ENCODE results near the gene TMTC2. TPM values are rescaled to one million over a fixed set of nuclear protein-coding genes. Genes with fewer than 3 reads are reported as not detected.

Gene TMTC2
- total and polyA plus RNA-seq, 2 donors (not counting 3 experiments of a cell fraction or from before 2014, with no cell fraction given): 4.1 to 7.8 TPM

DNA sequence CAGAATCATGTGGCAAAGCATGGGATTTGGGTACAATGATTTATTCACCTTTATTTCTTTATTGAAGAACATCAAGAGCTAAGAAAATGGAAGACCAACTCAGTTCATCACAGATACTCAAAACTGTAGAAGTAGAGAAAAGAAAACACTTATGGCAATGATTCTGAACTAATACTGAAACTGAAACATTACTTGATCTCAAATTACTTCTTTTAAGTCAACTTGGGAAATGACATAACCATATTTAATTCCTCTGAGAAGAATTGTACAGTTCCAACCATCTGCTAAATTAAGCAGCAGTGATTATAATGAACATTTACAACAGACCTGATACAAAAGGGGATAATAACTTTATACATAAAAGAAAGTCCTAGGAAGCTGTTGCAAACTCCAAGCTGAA, 466.5 kb downstream of the TMTC2 start:
- Histone ChIP-seq H3K4me1 (ENCODE audit: control insufficient read depth, extremely low read depth, insufficient read depth, low read length) (no peaks in the 10 kb centered on the region), H2AFZ (ENCODE audit: low read depth, low read length) (no peak overlapping the region), H3K27me3 (ENCODE audit: control insufficient read depth in 2 of 2, insufficient read depth in 2 of 2, low read length in 2 of 2) (no peaks in the 10 kb centered on the region), H3K36me3 (ENCODE audit: control insufficient read depth in 2 of 2, extremely low read depth in 1 of 2, insufficient read depth in 2 of 2, low read length in 2 of 2) (no peaks in the 10 kb centered on the region), H3K9ac (replicated peaks; ENCODE audit: extremely low read depth, insufficient read depth, low read length) (no peak overlapping the region), H3K4me3 (replicated peaks in 1 of 3; ENCODE audit: insufficient read depth in 1 of 3, low read depth in 1 of 3, low read length in 3 of 3) (no peak overlapping the region), H3K4me2 (ENCODE audit: insufficient read depth, low read length) (no peak overlapping the region), H4K20me1 (replicated peaks; ENCODE audit: control insufficient read depth, extremely low read depth, insufficient read depth, low read length) (no peaks in the 10 kb centered on the region), H3K9me3 (replicated peaks; ENCODE audit: control insufficient read depth, insufficient read depth, low read length) (no peaks in the 10 kb centered on the region), H3K9me1 (replicated peaks; ENCODE audit: control insufficient read depth, extremely low read depth, insufficient read depth, low read length) (no peaks in the 10 kb centered on the region), H3K27ac (ENCODE audit: insufficient read depth, low read depth, low read length) (no peak overlapping the region), H3K79me2 (ENCODE audit: control insufficient read depth, insufficient read depth, low read length) (no peaks in the 10 kb centered on the region)
- intact Hi-C loops (cut with micrococcal nuclease) (no loop called here), dilution Hi-C loops (cut with MboI; ENCODE audit: extremely low pct_ligation_motif_present, low sequenced_read_pairs) (no loop called here)
- no peak for FAIRE-seq
- no peak for TF ChIP-seq CTCF (IDR thresholded peaks at IDR 0.05; ENCODE audit: extremely low read depth in 1 of 2, insufficient read depth in 1 of 2, low read depth in 1 of 2, low read length in 2 of 2)
- no peak for TF ChIP-seq EZH2 (IDR thresholded peaks at IDR 0.05; ENCODE audit: borderline replicate concordance, low read depth, low read length, severe bottlenecking)
- no peak for TF ChIP-seq MYC (IDR thresholded peaks at IDR 0.05; ENCODE audit: low read depth, low read length)
- no peak for TF ChIP-seq POLR2A (IDR thresholded peaks at IDR 0.05; ENCODE audit: low read depth, low read length)
- TF ChIP-seq POLR2AphosphoS5 (IDR thresholded peaks at IDR 0.05; ENCODE audit: insufficient read depth, low read depth, low read length): no peak
- no peak for TF ChIP-seq MAX (IDR thresholded peaks at IDR 0.05; ENCODE audit: insufficient read depth, insufficient read length)
- TF ChIP-seq FOS (IDR thresholded peaks at IDR 0.05; ENCODE audit: borderline replicate concordance, insufficient read depth, low read length): no peak
- TF ChIP-seq GATA2 (IDR thresholded peaks at IDR 0.05; ENCODE audit: insufficient read depth, insufficient read length, low read depth, low read length): no peak
- TF ChIP-seq JUN (IDR thresholded peaks at IDR 0.05; ENCODE audit: borderline replicate concordance, insufficient read depth, insufficient read length, low read depth): no peak
- no peak for DNase-seq (ENCODE audit: low read depth, low spot score)
- ChIA-PET POLR2A (no interaction called here), CTCF (interaction anchor here (0.6 kb wide), 1 partner anchor 29 kb away, joined by 3 read pairs; no protein-coding TSS in a partner anchor)
- BruUV-seq (replicated peaks): no TSS peak
